HuH-7.5 (cell line): ENCODE results near the gene ZCCHC17.

ENCODE experiments used
- DNase-seq: peaks from one replicate; pipeline ENCODE4 v3.0.0; 2011; ENCODE audit warnings: low spot score

ZCCHC17 gene

GRCh38 chr1:31396633-31397351 is 100.0 kb downstream of the ZCCHC17 start:
- no peak for DNase-seq

- no peak for DNase-seq
Observed at GRCh38 chr1:31397360-31398095, 100.7 kb downstream of the ZCCHC17 start.

- DNase-seq, result no peak
Observed at GRCh38 chr1:31398246-31398645, 101.4 kb downstream of the ZCCHC17 start.

- DNase-seq, result no peak
Observed at GRCh38 chr1:31399976-31400375, 103.1 kb downstream of the ZCCHC17 start.

- DNase-seq, result no peak
Observed at GRCh38 chr1:31400393-31400792, 103.6 kb downstream of the ZCCHC17 start.

GRCh38 chr1:31401241-31401640 is 104.4 kb downstream of the ZCCHC17 start:
- no peak for DNase-seq

GRCh38 chr1:31405578-31406245 is 108.9 kb downstream of the ZCCHC17 start:
- DNase-seq, result no peak

- DNase-seq, result no peak
Observed at GRCh38 chr1:31407029-31407626, 110.3 kb downstream of the ZCCHC17 start.

- no peak for DNase-seq
Observed at GRCh38 chr1:31408788-31409318, 112.0 kb downstream of the ZCCHC17 start.

- DNase-seq, result no peak
Observed at GRCh38 chr1:31409946-31410858, 113.4 kb downstream of the ZCCHC17 start.

GRCh38 chr1:31410871-31411270 is 114.0 kb downstream of the ZCCHC17 start:
- DNase-seq, result no peak

- no peak for DNase-seq
Observed at GRCh38 chr1:31412205-31412604, 115.4 kb downstream of the ZCCHC17 start.

- DNase-seq, result peak; percentile 59
Observed at GRCh38 chr1:31412732-31413404, 116.0 kb downstream of the ZCCHC17 start, which contains the start of gene SERINC2. SERINC2 (plus strand) TSS chr1:31413213; CDS start chr1:31413266, 53 bp downstream.

GRCh38 chr1:31413405-31414001 is 116.7 kb downstream of the ZCCHC17 start:
- peak; percentile 66 for DNase-seq
